KMS-11 (cell line): ENCODE data around the gene TAS2R10.

ENCODE experiments used
- H2AFZ ChIP-seq: fragments of 200-600 bp; sonication (generic); 2 replicates; pipeline ENCODE4 v1.6.1; 2016; ENCODE audit warnings: antibody characterized with exemption, mixed run types, low read depth
- H3K27ac ChIP-seq: fragments of 200-600 bp; sonication (generic); 2 replicates; pipeline ENCODE4 v1.6.1; 2016; ENCODE audit warnings: mild to moderate bottlenecking, mixed run types
- H3K27me3 ChIP-seq: fragments of 200-600 bp; sonication (generic); 2 replicates; pipeline ENCODE4 v1.6.1; 2017; ENCODE audit warnings: mild to moderate bottlenecking, low read depth, mixed run types, moderate library complexity; ENCODE audit not compliant: insufficient read depth
- H3K36me3 ChIP-seq: fragments of 200-600 bp; sonication (generic); 2 replicates; pipeline ENCODE4 v1.6.1; 2017; ENCODE audit warnings: mild to moderate bottlenecking, mixed run types; ENCODE audit not compliant: insufficient read depth
- H3K4me1 ChIP-seq: fragments of 200-600 bp; sonication (generic); 2 replicates; pipeline ENCODE4 v1.6.1; 2016; ENCODE audit warnings: mild to moderate bottlenecking, low read depth, mixed run types; ENCODE audit not compliant: poor library complexity, severe bottlenecking
- H3K4me2 ChIP-seq: fragments of 200-600 bp; sonication (generic); 2 replicates; pipeline ENCODE4 v1.7.0; 2016; ENCODE audit warnings: mild to moderate bottlenecking, mixed run types
- H3K4me3 ChIP-seq: fragments of 200-600 bp; sonication (generic); IDR thresholded peaks from 2 replicates; pipeline ENCODE4 v1.6.1; 2017; ENCODE audit warnings: low read depth, low read length, mixed read lengths; ENCODE audit not compliant: insufficient read depth
- H3K79me2 ChIP-seq: fragments of 200-600 bp; sonication (generic); 2 replicates; pipeline ENCODE4 v1.6.1; 2016; ENCODE audit warnings: low read depth, mixed run types; ENCODE audit not compliant: insufficient read depth
- H3K9ac ChIP-seq: fragments of 200-600 bp; sonication (generic); 2 replicates; pipeline ENCODE4 v1.6.1; 2016; ENCODE audit warnings: mild to moderate bottlenecking, mixed run types
- H4K20me1 ChIP-seq: fragments of 200-600 bp; sonication (generic); 2 replicates; pipeline ENCODE4 v1.6.1; 2016; ENCODE audit warnings: mild to moderate bottlenecking, mixed run types; ENCODE audit not compliant: insufficient read depth
- TF ChIP-seq, protein P1 (sequence below): fragments of 200-600 bp; sonication (generic); conservative IDR thresholded peaks from 2 replicates; pipeline ENCODE4 v1.6.1; 2017; ENCODE audit warnings: low read depth, mild to moderate bottlenecking, antibody characterized with exemption, low read length, moderate library complexity, mixed read lengths

The TAS2R10 gene

DNA sequence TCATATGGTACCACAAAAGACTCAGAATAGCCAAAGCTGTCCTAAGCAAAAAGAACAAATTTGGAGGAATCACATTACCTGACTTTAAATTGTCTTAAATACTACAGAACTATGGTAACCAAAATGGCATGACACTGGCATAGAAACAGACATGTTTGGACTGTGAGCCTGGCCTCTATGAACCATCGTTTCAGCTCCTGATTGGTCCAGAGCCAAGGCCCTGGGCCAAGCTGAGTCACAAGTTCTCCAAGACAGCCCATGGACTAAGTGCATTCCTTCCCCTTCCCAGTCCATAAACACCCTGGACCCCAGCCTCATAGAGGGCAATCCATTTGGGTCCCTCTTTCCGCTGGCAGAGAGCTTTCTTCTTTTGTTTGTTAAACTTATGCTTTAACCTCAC, 35.2 kb upstream of the TAS2R10 start:
- H3K4me3 ChIP-seq = no peak overlapping the region
- H3K79me2 ChIP-seq = no peaks in the 10 kb centered on the region
- no peak overlapping the region for H3K9ac ChIP-seq
- no peak overlapping the region for H2AFZ ChIP-seq
- H3K36me3 ChIP-seq = no peaks in the 10 kb centered on the region
- TF ChIP-seq, protein P1, sequence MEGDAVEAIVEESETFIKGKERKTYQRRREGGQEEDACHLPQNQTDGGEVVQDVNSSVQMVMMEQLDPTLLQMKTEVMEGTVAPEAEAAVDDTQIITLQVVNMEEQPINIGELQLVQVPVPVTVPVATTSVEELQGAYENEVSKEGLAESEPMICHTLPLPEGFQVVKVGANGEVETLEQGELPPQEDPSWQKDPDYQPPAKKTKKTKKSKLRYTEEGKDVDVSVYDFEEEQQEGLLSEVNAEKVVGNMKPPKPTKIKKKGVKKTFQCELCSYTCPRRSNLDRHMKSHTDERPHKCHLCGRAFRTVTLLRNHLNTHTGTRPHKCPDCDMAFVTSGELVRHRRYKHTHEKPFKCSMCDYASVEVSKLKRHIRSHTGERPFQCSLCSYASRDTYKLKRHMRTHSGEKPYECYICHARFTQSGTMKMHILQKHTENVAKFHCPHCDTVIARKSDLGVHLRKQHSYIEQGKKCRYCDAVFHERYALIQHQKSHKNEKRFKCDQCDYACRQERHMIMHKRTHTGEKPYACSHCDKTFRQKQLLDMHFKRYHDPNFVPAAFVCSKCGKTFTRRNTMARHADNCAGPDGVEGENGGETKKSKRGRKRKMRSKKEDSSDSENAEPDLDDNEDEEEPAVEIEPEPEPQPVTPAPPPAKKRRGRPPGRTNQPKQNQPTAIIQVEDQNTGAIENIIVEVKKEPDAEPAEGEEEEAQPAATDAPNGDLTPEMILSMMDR = no peak
- no peaks in the 10 kb centered on the region for H3K27me3 ChIP-seq
- no peaks in the 10 kb centered on the region for H4K20me1 ChIP-seq
- no peaks in the 10 kb centered on the region for H3K4me1 ChIP-seq
- H3K27ac ChIP-seq = no peak overlapping the region
- no peak overlapping the region for H3K4me2 ChIP-seq

DNA sequence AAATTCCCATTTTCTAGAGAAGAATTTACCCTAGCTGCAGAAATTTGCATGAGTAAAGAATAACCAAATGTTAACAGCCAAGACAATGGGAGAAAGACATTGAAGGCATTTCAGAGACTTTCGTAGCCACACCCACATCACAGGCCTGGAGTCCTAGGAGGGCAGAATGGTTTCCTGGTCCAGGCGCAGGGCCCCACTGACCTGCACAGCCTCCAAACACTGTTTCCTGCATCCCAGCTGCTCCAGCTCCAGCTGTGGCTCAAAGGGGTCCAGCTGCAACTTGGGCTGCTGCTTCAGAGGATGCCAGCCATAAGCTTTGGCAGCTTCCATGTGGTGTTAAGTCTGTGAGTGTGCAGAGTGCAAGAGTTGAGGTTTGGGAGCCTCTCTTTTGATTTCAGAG, 29.6 kb upstream of the TAS2R10 start:
- Histone ChIP-seq H3K4me3 (no peak overlapping the region), H3K9ac (no peak overlapping the region), H3K79me2 (no peaks in the 10 kb centered on the region), H2AFZ (no peak overlapping the region), H3K27me3 (no peaks in the 10 kb centered on the region), H3K36me3 (no peaks in the 10 kb centered on the region), H3K27ac (no peak overlapping the region), H3K4me2 (no peak overlapping the region), H4K20me1 (no peaks in the 10 kb centered on the region), H3K4me1 (no peaks in the 10 kb centered on the region)
- TF ChIP-seq, protein P1 = no peak

GRCh38 chr12:10853776-10854175, 27.6 kb upstream of the TAS2R10 start:
- no peak overlapping the region for H3K9ac ChIP-seq
- no peaks in the 10 kb centered on the region for H3K4me1 ChIP-seq
- H3K79me2 ChIP-seq = no peaks in the 10 kb centered on the region
- H4K20me1 ChIP-seq = no peaks in the 10 kb centered on the region
- TF ChIP-seq, protein P1 = no peak
- no peak overlapping the region for H3K4me3 ChIP-seq
- H3K27me3 ChIP-seq = no peaks in the 10 kb centered on the region
- no peak overlapping the region for H2AFZ ChIP-seq
- H3K4me2 ChIP-seq = no peak overlapping the region
- no peak overlapping the region for H3K27ac ChIP-seq
- no peaks in the 10 kb centered on the region for H3K36me3 ChIP-seq

DNA sequence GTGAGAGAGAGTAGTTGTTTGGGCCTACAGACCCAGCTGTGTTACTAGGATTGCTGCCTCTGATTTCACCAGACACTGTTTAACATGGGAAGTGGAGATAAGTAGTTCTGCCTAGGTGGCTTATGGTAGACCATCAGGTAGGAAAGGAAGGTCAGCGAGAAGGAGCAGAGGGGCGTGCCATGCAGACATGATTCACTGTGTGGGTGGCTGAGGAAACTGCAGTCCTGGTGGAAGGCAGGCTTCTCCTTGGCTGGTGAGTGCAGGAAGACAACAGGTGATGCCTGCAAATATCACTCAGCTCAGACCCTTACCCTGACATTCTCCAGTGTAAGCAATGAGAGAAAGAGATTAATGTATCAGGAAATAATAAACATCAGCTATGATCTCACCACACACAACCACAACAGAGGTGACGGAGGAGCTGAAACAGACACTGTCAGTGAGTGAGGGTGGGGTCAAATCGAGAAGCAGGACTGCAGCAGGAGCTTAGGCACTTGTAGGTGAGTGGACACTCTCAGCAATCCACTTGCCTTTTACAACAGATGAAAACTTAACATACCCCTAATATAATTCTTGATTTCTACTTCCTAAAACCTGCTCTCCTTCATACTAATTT, 25.2 kb upstream of the TAS2R10 start:
- Histone ChIP-seq H3K27me3 (no peaks in the 10 kb centered on the region), H2AFZ (no peak overlapping the region), H4K20me1 (no peaks in the 10 kb centered on the region), H3K9ac (no peak overlapping the region), H3K27ac (no peak overlapping the region), H3K4me2 (no peak overlapping the region), H3K4me1 (no peaks in the 10 kb centered on the region), H3K79me2 (no peaks in the 10 kb centered on the region), H3K36me3 (no peaks in the 10 kb centered on the region), H3K4me3 (no peak overlapping the region)
- TF ChIP-seq, protein P1 = no peak
